GM19025 (cell line): ENCODE data around the gene WFDC8.

Experiments
- ATAC-seq: cut with Tn5 transposase; IDR thresholded peaks from one replicate; pipeline ENCODE4 v1.9.1; 2021; ENCODE audit warnings: mild to moderate bottlenecking, low read depth, moderate library complexity; ENCODE audit not compliant: unreplicated experiment

WFDC8 gene

GRCh38 chr20:45550765-45551164, 28.3 kb downstream of the WFDC8 start:
- no peak for ATAC-seq

- no peak for ATAC-seq
Measured at GRCh38 chr20:45548410-45548809, 30.7 kb downstream of the WFDC8 start.

DNA sequence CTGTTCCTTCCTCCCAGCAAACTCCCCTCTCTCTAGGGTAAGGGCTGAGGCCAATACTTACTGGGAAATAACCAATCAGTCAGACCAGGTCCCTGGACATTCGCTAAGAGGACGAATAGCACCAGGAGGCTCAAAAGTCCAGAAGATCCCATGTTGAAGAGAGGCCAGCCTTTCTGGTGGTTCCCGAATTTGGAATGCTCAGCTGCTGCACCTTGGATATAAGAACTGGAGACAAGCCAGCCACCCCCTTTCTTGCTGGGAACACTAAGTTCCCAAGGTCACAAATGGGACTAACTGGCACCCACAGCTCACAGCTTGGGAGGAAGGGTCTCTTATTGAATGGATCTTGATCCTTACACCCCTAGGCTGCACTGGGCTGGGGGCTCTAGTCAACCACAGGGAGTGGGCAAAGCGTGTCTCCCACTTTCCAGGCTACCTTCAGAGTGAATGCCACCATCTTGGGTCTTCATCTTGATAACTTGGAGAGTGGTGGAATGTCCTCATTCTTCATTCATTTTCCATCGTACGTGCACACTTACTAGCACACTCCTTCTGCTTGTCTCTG, 31.8 kb downstream of the WFDC8 start, which contains the start of gene EPPIN:
EPPIN (minus strand) TSS at position 196 of the 565 bp plus-strand sequence; CDS start at position 152, 44 bp downstream.
- ATAC-seq, result no peak

GRCh38 chr20:45545754-45546453, 33.2 kb downstream of the WFDC8 start:
- ATAC-seq, result no peak

DNA sequence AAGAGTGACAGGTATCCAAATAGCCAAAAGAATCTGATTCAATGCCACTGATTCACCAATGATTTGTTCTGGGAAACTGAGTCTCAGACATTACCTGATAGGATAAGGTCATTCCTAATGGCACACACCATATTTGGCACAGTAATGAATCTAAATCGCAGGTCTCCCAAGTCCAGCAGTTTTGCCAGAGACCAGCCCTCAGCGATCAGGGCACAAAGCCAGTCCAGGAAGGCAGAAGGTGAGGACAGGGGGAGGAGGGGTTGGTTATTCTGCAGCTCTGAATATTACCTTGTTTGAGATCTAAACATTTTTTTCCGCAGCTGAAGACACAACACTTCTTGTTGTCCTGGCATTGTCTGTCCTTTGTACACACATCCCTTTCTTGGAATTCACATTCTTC, 33.7 kb downstream of the WFDC8 start:
- ATAC-seq, result no peak

DNA sequence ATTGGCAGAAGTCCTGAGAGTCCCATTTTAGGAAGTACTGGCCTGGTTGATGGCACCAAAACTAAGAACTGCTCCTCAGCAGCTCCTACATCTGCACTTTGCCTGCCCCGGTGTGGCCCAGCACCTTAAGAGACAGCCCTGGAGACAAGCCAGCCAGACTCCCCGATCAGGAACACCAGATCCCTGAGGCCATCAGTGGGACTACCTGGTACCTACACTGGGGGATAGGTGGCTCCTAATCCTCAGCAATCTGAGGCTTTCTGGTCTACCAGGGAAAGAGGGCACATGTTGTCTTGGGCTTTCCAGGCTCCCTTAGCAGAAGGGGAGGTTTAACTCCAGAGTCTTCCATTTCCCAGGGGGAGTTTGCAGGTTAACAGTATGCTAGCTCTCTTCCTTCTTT, 39.7 kb downstream of the WFDC8 start, which contains the start of gene WFDC6:
WFDC6 (minus strand) TSS at position 101 of the 400 bp plus-strand sequence; CDS start at position 26, 75 bp downstream.
- no peak for ATAC-seq

DNA sequence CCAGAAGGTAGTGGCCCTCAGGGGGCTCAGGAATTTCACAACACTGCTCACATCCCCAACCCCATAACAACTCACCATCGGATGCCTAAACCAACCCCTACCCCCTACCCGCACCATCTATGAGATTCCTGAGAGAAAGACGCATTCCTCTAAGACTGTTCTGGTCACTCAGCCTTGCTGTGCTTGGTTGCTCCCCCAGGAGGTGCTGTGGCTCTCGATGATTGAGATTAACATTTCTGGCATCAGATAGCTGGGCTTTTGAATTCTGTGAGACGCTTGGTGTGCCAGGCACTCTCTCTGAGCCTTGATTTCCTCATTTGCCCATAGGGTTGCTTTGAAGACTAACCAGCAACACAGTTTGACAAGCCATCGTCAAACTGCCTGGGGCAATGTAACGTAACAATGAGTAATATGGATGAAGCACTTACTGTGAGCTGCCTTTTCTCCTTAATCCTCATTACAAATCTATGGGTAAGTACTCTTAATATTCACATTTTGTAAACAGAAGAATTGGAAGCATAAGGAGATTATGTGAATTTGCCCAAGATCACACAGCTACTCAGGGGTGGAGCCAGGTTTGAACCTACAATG, 40.8 kb downstream of the WFDC8 start:
- no peak for ATAC-seq

DNA sequence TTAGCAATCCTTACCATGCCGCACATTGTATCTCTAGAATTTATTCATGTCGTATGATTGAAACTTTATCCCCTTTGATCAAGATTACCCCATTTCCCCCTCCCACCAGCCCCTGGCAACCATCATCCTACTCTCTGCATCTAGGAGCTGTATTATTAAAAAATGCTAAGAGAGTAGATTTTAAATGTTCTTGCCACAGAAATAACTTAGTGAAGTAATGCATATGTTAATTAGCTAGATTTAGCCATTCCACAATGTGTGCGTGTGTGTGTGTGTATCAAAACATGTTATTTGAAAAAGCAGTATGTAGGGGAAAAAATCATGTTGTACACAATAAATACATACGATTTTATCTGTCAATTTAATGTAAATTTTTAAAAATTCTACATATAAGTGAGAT, 51.8 kb downstream of the WFDC8 start:
- no peak for ATAC-seq

GRCh38 chr20:45523821-45524220, 55.3 kb downstream of the WFDC8 start:
- no peak for ATAC-seq

DNA sequence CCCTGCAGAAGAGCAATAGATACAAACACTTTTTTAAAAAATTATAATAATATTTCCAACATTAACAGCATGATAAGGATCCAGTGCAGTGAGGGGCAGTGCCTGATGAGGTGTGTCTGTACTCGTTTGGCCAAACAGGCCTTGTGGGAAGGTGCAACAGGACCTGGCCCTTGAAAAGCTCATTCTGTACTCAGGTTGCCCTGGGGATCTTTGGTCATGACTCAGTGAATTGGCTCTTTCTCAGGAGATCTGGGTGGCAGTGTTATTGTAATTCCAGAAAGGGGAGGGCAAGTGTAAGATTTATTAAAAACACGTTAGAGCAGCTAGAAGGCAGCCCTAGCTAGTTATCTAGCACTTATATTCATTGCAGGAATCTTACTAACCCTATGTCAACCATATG, 60.8 kb downstream of the WFDC8 start:
- no peak for ATAC-seq

DNA sequence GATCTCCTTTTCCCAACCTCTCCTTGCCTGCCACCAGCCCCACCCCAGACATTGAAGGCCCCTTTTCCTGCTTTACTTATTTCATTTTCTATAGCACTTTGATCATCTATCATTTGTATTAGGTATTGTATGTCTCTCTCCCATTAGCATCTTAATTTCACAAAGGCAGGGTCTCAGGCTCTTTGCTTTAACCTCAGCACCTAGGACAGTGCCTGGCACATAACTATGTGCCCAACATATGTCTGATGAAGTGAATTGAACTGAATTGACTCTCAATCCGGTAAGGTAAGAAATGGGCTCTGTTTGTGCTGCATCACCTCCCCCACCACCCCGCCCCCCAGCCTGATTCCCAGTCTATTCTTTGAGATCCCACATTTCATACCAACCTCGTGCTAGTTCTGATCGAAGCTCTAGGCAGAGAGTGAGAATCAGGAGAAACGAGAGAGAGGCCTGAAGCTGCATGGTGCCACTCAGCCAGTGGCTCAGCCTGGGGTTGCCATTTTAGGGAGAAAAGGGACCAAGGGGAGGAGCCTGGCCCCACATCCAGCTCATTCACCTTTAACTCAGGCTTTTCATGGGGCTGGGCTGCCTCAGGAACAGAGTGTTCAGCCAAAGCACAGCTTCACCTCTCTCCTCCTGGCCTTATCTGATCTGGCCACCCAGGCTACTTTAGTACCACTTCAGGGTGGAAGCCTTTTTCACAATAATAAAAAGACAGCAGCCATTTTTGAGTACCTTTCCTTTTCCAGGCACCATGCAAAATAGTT, 63.8 kb downstream of the WFDC8 start, which contains the start of gene SPINT3:
SPINT3 (minus strand) TSS at position 476 of the 767 bp plus-strand sequence; CDS start at position 462, 14 bp downstream.
- ATAC-seq, result no peak

DNA sequence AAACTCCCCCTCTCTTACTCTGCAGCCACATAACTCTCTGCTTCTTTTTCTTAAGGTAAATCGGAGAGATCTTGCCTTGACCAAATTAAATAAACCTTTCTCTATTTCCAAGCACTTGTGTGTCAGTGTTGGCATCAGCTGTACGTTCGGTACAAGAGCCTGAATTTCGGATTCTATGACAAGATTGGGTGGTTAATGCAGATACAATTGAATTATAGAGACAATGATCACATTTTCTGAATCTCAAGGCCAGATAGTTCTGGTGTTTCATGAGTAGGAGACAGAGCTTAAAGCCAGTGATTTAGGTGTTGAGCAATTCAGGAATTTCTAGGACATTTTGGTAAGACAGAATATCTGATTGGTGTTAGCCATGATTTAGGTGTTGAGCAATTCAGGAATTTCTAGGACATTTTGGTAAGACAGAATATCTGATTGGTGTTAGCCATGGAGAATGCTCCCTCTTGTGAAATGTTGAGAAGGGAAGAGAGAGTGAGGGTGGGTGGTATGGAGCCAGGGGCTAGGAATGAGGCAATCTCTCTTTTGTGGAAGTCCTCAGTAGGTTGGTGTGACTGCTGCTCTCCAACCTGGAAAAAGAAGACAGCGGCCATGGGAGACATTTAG, 68.7 kb downstream of the WFDC8 start:
- no peak for ATAC-seq

DNA sequence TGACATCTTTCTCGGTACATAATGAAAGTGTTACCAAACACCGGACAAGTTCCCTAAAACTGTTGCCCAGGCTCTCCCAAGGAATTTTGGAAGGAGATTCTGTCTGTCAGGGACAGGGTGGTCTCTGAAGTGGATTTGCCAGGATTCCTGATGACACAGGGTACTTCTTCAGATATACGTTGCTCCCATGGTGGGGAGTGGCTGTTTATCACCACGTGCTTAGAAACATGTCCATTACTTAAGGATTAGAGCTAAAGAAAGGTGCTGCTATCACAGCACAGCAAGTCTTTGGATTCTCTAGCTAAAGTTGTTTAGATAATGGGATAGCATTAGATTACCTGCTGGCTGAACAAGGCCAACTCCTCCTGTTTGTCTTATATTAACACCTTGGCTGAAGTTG, 70.0 kb downstream of the WFDC8 start:
- ATAC-seq, result no peak

DNA sequence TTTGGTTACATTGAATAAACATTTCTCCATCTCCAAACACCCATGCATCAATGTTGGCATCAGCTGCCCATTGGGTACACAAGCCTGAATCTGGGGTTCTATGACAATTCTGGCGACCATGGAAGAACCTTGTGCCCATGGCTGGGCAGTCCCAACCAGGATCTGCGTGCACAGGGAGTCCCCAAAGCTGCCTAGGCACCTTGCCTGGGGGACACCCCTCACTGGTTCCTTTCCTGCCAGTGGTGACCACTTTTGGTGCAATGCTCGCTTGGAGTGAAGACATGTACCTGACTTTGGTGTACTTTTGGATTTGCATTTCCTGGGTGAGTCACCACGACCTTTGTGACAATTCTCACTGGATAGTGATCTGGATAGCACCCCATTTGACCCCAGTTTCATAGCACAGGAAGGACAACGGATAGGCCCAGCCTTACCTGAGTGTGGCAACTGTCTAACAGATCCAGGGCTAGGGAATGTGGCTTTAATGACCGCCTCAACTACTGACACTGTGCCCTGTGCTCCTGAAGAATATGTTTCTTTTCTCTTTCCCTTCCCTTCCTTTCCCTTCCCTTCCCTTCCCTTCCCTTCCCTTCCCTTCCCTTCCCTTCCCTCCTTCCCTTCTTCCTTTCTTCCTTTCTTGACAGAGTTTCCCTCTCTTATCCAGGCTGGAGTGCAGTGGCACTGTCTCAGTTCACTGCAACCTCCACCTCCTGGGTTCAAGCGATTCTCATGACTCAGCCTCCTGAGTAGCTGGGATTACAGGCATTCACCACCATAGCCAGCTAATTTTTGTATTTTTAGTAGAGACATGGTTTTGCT, 70.8 kb downstream of the WFDC8 start:
- no peak for ATAC-seq

DNA sequence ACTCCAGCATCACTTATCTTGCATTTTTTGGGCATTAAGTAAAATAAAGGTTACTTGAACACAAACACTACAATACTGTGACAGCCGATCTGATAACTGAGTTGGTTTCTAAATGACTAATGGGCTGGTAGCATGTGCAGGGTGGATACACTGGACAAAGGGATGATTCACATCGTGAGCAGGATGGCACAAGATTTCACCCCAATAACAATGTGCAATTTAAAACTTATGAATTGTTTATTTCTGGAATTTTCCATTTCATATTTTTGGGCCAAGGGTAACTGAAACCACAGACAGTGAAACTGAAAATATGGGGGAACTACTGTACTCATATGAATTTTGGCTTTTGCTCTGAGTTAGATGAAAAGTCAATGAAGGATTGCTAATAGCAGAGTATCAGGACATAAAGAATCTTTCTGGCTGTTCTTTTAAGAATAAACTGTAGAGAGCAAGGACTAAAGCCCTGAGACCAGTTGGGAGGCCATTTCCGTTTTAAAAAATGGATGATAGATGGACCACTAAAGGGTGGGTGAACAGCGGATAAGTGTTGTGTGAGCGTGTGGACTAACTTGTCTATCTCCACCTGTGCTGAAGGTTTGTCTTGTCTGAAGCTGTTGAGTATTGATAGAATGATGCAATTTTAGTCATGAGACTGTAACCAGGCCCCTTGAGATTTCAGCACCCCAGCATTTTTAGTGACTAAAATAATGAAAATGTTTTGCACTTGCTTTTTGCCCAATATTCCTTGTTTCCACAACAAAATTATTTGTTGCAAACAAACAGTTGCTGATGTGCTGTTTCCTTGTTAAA, 71.9 kb downstream of the WFDC8 start:
- ATAC-seq, result no peak

DNA sequence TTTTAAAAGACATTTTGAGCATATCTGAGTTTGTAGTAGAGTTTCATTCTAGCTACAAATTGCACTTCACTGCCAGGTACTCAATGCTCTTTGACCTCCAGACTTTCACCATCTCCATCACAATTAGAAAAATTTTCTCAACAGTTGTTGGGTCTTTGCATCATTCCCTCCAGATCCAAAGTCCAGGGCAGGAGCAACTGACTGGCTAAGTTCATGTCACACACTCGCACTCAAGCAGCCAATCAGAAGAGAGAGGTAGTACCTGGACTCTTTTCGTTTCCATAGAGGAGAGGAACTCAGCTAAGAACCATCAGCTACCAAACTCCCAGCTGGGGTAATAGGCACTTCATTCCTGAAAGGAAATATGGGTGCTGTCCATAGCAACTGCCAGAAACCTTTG, 72.7 kb downstream of the WFDC8 start:
- no peak for ATAC-seq

DNA sequence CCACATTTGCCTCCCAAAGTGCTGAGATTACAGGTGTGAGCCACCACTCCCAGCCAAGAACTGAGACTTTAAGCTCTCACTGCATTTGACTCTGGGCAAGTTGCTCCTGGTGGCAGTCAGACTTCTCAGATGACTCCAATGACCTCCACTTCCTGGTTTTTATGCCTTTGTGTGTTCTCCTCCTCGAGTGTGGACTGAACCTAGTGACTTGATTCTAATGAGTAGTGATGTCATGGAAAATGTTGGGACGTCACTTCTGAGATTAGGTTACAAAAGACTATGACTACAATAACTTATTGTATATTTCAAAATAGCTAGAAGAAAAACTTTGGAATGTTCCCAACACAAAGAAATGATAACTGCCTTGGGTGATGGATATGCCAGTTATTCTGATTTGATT, 75.7 kb downstream of the WFDC8 start:
- ATAC-seq, result no peak

DNA sequence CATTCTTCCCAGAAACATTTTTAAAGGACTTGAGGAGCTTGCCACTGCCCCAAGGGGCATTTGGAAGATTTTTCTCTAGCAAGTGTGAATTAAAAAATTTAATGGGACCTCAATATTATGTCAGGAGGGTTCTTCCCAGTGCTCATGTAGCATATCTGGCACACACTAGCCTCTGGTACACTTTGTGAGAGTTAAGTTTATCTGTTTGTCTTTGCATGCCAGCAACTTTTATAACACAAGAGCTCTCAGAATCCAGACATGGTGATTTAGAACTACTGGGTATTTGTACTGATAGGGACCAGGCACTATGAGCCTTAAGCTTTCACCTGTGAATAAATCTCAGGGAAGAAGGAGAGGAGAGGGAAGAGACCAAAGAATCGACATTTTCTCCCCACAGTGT, 76.5 kb downstream of the WFDC8 start:
- ATAC-seq, result no peak
